ENCODE results near the gene ZNF614. TPM values are rescaled to one million over a fixed set of nuclear protein-coding genes. Genes with fewer than 3 reads are reported as not detected.

The ZNF614 gene
- 8.2 and 9.0 TPM in 2 replicates for total RNA-seq

GRCh38 chr19:52028027-52028779 lies at the start of gene ZNF614:
Gene ZNF614, minus strand, starts transcription at chr19:52028379. Its CDS starts 2,634 bp downstream, at chr19:52025745.

DNA sequence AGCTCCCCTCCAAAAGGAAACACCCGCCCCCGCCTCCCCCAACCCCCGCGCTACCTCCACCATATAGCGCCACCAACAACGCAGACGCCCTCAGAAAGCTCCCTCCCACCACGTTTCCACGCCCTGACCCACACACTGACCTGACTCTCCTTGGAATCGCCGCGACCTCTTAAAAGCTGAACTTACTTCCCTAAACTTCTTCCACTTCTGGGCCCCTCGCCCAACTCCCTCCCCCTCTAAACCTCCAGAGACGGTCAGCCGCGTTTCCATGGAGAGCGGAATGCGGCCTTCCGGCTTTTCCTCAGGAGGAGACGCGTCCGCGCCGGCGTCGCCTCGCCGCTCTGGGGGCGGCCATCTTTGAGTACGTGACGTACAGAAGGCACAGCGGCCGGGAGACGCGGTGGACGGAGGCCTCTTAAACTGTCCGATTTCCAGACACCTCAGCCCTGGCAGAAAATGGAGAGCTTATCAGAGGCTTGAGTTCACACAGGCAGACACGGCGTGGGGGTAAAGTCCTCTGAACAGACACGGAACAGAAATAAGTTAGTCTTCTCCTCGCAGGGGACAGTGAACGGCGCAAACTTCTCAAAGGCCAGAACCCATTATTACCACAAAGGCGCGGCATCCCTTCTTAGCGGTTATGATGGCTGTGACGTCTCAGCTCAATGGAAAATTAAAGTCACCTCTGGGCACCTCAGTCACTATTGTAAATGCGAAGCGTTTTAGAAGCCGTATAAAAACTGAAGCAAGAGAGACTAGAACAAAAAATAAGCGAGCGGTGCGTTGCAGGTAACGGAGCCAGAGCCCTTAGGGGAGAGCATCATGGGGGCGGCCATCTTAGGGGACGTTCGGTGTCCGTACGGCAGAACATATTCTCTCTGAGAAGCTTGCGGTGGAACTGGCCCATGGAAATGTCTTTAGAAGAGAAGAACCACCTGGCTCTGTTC lies 20.6 kb upstream of the ZNF614 start, which contains the start of gene ZNF432:
ZNF432 (minus strand) TSS at position 284 of the 947 bp plus-strand sequence. CDS start 1,970 bp downstream, outside the sequence.

DNA sequence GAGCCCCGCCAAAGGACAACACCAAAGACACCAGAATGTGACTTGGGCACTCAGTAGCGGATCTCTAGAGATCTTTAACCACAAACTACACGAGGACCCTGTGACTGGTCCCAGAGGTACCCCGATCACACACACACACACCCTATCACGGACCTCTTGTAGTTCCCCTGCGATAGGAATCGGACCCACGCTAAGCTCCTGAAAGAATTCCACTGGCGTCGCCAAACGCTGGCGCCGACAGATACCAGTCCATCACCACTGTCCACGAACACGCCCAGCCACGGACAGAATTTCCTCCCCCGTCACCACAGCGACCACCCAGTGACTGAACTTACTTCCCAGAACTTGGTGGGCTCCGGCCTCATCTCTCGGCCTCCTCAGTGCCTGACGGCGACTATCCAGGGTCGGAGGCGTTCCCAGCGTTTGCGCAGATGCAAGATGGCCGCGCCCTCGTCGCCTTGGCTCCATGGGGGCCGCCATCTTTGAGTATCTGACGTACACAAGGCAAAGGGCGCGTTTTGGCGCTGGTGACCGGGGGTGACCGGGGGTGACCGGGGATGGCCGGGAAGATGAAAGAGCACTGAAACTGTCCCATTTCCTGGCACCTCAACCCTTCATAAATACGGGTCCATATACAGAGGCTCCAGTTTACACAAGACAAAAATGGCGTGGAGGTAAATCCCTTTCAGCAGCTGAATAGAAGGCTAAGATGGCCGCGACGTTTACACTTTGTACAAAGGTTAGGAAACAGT lies 20.2 kb downstream of the ZNF614 start, which contains the start of gene ZNF615:
ZNF615 (minus strand) TSS at position 406 of the 752 bp plus-strand sequence. CDS start 4,500 bp downstream, outside the sequence.

DNA sequence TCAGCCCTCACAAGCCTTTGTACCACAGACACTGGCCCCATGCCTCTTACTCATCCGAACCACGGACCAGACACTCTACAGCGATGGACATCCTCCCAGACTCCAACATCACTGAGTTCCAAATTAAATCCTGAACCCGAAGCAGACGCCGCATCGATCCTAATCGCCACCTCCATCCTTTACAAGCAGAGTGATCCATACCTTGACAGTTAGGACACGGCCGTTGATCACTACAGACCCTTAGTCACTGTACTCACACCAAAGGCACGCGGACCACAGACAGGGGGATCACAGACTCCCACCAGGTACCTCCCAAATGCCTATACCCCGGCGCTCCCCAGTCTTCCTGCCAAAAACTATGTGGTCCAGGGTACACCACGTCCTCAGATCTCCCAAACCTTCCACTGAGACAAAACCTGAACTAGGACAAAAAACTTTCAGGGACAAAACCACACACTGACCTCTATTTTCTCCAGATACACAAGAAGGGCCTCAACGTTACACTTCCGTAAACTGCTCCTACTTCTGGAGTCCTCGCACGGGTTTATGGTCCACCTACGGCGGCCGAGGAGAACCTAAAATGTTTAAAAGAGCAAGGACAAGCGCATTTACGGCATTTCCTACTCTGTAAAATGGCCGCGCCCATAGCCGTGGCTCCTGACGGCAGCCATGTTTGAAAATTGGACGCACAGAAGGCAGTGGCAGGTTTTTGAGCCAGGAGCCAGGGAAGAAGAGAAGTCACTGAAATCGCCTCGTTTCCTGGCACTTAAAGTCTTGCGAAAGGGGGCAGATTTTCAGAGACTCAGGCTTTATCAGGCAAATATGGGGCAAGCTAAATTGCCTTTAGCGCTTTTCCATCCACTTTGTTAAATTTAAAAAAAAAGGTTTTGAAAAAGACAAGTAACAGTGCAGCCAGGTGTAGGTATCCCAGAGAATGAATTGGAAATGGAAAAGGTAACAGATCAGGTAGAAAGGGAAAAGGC lies 41.6 kb downstream of the ZNF614 start, which contains the start of gene ZNF350:
ZNF350 (minus strand) TSS at position 532 of the 983 bp plus-strand sequence. CDS start 12,480 bp downstream, outside the sequence.

Other genes starting within 250 kb of the ZNF614 start
- not detected in 2 replicates for gene FPR3, start 233.2 kb downstream of the ZNF614 start, total RNA-seq
- gene ZNF577, start 140.4 kb downstream of the ZNF614 start, total RNA-seq, result 3.9 and 4.3 TPM in 2 replicates
- gene ZNF649, start 123.4 kb downstream of the ZNF614 start, total RNA-seq, result 7.0 and 8.1 TPM in 2 replicates
- 5.8 and 6.7 TPM in 2 replicates for gene ZNF613, start 100.9 kb downstream of the ZNF614 start, total RNA-seq
- 5.3 and 8.9 TPM in 2 replicates for gene ZNF350, start 41.5 kb downstream of the ZNF614 start, total RNA-seq
- 9.6 and 10.4 TPM in 2 replicates for gene ZNF615, start 20.2 kb downstream of the ZNF614 start, total RNA-seq
- gene ZNF432, start 20.5 kb upstream of the ZNF614 start, total RNA-seq, result 7.0 and 8.1 TPM in 2 replicates
- 32.4 and 34.7 TPM in 2 replicates for gene ZNF841, start 67.4 kb upstream of the ZNF614 start, total RNA-seq
- gene ZNF616, start 111.6 kb upstream of the ZNF614 start, total RNA-seq, result 7.5 and 15.3 TPM in 2 replicates
- gene ZNF836, start 143.2 kb upstream of the ZNF614 start, total RNA-seq, result 4.3 and 6.3 TPM in 2 replicates
- 175 and 233 TPM in 2 replicates for gene PPP2R1A, start 161.7 kb upstream of the ZNF614 start, total RNA-seq
- 10.6 and 16.8 TPM in 2 replicates for gene ZNF766, start 241.2 kb upstream of the ZNF614 start, total RNA-seq

Measured in tracheal epithelial cell (primary cell).